ENCODE results near the gene WDR45. TPM values are rescaled to one million over a fixed set of nuclear protein-coding genes. Genes with fewer than 3 reads are reported as not detected.
A peak's percentile ranks its signal among the peaks of the same experiment; 100 is the strongest.

WDR45 gene
- total and polyA plus RNA-seq, 2 of the 4 experiments (the other 2 are of a cell fraction): 40.7 to 67.4 TPM

DNA sequence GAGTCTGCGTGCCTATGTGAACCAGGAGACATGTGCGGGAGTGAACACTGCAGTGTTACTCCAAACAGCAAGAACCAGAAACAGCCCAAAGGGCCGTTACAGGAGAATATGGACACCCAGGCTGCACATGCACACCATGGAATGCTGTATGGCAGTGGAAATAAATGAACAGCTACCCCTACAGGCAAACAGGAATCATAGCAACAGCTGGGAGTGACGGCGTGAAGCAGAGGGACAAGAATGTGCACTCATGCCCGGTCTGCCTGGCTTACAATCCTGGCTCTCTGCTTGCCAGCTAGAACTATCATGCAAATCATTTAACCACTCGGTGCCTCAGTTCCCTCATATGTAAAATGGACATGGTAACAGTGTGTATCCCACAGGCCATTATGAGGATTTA is 27.2 kb upstream of the WDR45 start:
- dilution Hi-C loops (cut with HindIII; ENCODE audit: low sequenced_read_pairs, unreplicated experiment) (no loop called here), in situ Hi-C loops (cut with MboI; ENCODE audit: low sequenced_read_pairs) (no loop called here), intact Hi-C loops (cut with micrococcal nuclease) (no loop called here)
- H3K9me3 ChIP-seq (ENCODE audit: control insufficient read depth, insufficient read depth, low read length): no peaks in the 10 kb centered on the region
- no peak overlapping the region for H2AFZ ChIP-seq (replicated peaks; ENCODE audit: low read length, poor library complexity)
- no peak overlapping the region for H4K8ac ChIP-seq (ENCODE audit: low read depth in 2 of 2, low read length in 2 of 2)
- POLR2A ChIA-PET (ENCODE audit: unreplicated experiment): no interaction called here
- H2BK15ac ChIP-seq (ENCODE audit: low read depth, low read length): no peak overlapping the region
- no peaks in the 10 kb centered on the region; the same call in 1 of the 2 replicates for H3K36me3 ChIP-seq (ENCODE audit: control insufficient read depth, insufficient read depth, low read length)
- H4K91ac ChIP-seq (ENCODE audit: insufficient read depth, low read depth, low read length): no peak overlapping the region
- H3K4ac ChIP-seq (ENCODE audit: low read depth, low read length): no peak overlapping the region
- DNase-seq: peak; percentile 52
- H3K9me1 ChIP-seq (ENCODE audit: insufficient read depth, low read length): no peaks in the 10 kb centered on the region
- H3K4me1 ChIP-seq (ENCODE audit: control insufficient read depth, insufficient read depth, low read length): no peaks in the 10 kb centered on the region
- no peaks in the 10 kb centered on the region for H4K20me1 ChIP-seq (ENCODE audit: insufficient read depth, low read length)
- H2AK9ac ChIP-seq (replicated peaks; ENCODE audit: low read depth, low read length, poor library complexity): no peak overlapping the region
- H3K4me3 ChIP-seq (ENCODE audit: insufficient read depth, low read depth, low read length): no peak overlapping the region
- no peak overlapping the region for H3K9ac ChIP-seq (ENCODE audit: low read depth, low read length)
- H3K14ac ChIP-seq (replicated peaks; ENCODE audit: low read depth, low read length): no peak overlapping the region
- H2AK5ac ChIP-seq (ENCODE audit: low read depth, low read length): no peak overlapping the region
- no peak overlapping the region for H4K5ac ChIP-seq (ENCODE audit: low read depth, low read length)
- CTCF ChIA-PET: no interaction called here
- no peak overlapping the region for H2BK20ac ChIP-seq (ENCODE audit: low read depth, low read length)
- BruUV-seq (replicated peaks): no TSS peak
- ATAC-seq (ENCODE audit: low read depth): peak; percentile 96
- H3K18ac ChIP-seq (ENCODE audit: low read depth, low read length): no peak overlapping the region
- no peak overlapping the region for H3K27ac ChIP-seq (ENCODE audit: insufficient read depth, low read length)
- no peak overlapping the region for H3K23ac ChIP-seq (ENCODE audit: low read depth, low read length)
- H3K56ac ChIP-seq (ENCODE audit: extremely low read depth, insufficient read depth, low read length): no peak overlapping the region
- TF ChIP-seq MXI1 (IDR thresholded peaks at IDR 0.05; ENCODE audit: borderline replicate concordance, low read depth, low read length): 0 out of 2 replicates have a peak, but pooled peaks have one; percentile 37
- TF ChIP-seq CHD1 (IDR thresholded peaks at IDR 0.05; ENCODE audit: low read depth, low read length): no peak
- no peak for TF ChIP-seq FOS (IDR thresholded peaks at IDR 0.05; ENCODE audit: low read depth, low read length)
- TF ChIP-seq, protein P1, sequence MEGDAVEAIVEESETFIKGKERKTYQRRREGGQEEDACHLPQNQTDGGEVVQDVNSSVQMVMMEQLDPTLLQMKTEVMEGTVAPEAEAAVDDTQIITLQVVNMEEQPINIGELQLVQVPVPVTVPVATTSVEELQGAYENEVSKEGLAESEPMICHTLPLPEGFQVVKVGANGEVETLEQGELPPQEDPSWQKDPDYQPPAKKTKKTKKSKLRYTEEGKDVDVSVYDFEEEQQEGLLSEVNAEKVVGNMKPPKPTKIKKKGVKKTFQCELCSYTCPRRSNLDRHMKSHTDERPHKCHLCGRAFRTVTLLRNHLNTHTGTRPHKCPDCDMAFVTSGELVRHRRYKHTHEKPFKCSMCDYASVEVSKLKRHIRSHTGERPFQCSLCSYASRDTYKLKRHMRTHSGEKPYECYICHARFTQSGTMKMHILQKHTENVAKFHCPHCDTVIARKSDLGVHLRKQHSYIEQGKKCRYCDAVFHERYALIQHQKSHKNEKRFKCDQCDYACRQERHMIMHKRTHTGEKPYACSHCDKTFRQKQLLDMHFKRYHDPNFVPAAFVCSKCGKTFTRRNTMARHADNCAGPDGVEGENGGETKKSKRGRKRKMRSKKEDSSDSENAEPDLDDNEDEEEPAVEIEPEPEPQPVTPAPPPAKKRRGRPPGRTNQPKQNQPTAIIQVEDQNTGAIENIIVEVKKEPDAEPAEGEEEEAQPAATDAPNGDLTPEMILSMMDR (conservative IDR thresholded peaks at IDR 0.05; ENCODE audit: low read depth, low read length): peak; percentile 51
- TF ChIP-seq NFE2L2 (IDR thresholded peaks at IDR 0.05; ENCODE audit: low read depth, low read length): no peak
- TF ChIP-seq MAFK (IDR thresholded peaks at IDR 0.05; ENCODE audit: low read depth, low read length): no peak
- peak; percentile 37; the same call in 1 of the 2 replicates for TF ChIP-seq SMC3 (IDR thresholded peaks at IDR 0.05; ENCODE audit: low read depth, low read length)
- no peak for TF ChIP-seq MAZ (IDR thresholded peaks at IDR 0.05; ENCODE audit: borderline replicate concordance, low read depth, low read length)
- TF ChIP-seq RAD21 (IDR thresholded peaks at IDR 0.05; ENCODE audit: low read length): peak; percentile 45
- no peak for TF ChIP-seq RFX5 (IDR thresholded peaks at IDR 0.05; ENCODE audit: low read depth, low read length)
- no peak overlapping the region for H2BK5ac ChIP-seq (ENCODE audit: low read depth, low read length, poor library complexity, severe bottlenecking)
- no peak overlapping the region for H3K4me2 ChIP-seq (ENCODE audit: low read depth, low read length)
- no CpG with 5 or more reads among the region's 7 CpGs for WGBS, 2 experiments (ENCODE audit: extremely low coverage in 2 of 2, insufficient read length in 1 of 2)
- no peaks in the 10 kb centered on the region for H3K27me3 ChIP-seq (ENCODE audit: control insufficient read depth, insufficient read depth, low read length)
- H3K79me1 ChIP-seq (ENCODE audit: low read depth in 1 of 2, low read length in 2 of 2): no peaks in the 10 kb centered on the region
- H2BK120ac ChIP-seq (ENCODE audit: low read depth, low read length): no peak overlapping the region

All from IMR-90 (cell line).